Measurements from ENCODE around the gene ZNF57. TPM values are rescaled to one million over a fixed set of nuclear protein-coding genes. Genes with fewer than 3 reads are reported as not detected.

The ZNF57 gene
- total and polyA plus RNA-seq, 9 of the 15 experiments (the other 6 are each of a cell fraction or from before 2014, with no cell fraction given) = 3.9 to 13.5 (median 7.8) TPM

GRCh38 chr19:2944775-2945574 lies 44.2 kb downstream of the ZNF57 start, which contains the start of gene ZNF77 (continued):
- TF ChIP-seq ZNF79 (CRISPR knock-in tag; IDR thresholded peaks at IDR 0.05; ENCODE audit: low read depth) = 0 out of 2 replicates have a peak, but pooled peaks have one; percentile 41
- no peak for TF ChIP-seq TRIM25 (IDR thresholded peaks at IDR 0.05; ENCODE audit: borderline replicate concordance)
- peak; percentile 78; the same call in 1 of the 2 replicates for TF ChIP-seq STAT6 (CRISPR knock-in tag; IDR thresholded peaks at IDR 0.05)
- no peak for TF ChIP-seq ZNF398 (CRISPR knock-in tag; IDR thresholded peaks at IDR 0.05)
- peak; percentile 80 for TF ChIP-seq ATF1 (CRISPR knock-in tag; IDR thresholded peaks at IDR 0.05)
- TF ChIP-seq ATF1 (tag; IDR thresholded peaks at IDR 0.05) = peak; percentile 99
- no peak for TF ChIP-seq DLX4 (CRISPR knock-in tag; IDR thresholded peaks at IDR 0.05)
- no peak for TF ChIP-seq SMAD2 (IDR thresholded peaks at IDR 0.05; ENCODE audit: low read depth, low read length)
- peak; percentile 100 for TF ChIP-seq MBD2 (IDR thresholded peaks at IDR 0.05; ENCODE audit: borderline replicate concordance, low read depth)
- no peak for TF ChIP-seq PCBP2 (IDR thresholded peaks at IDR 0.05; ENCODE audit: low read depth, low read length, poor library complexity, severe bottlenecking)
- TF ChIP-seq HINFP (tag; conservative IDR thresholded peaks at IDR 0.05; ENCODE audit: low read depth) = no peak
- TF ChIP-seq E2F3 (CRISPR knock-in tag; IDR thresholded peaks at IDR 0.05) = peak; percentile 76; the same call in 1 of the 2 replicates
- TF ChIP-seq ZBTB12 (CRISPR knock-in tag; IDR thresholded peaks at IDR 0.05) = peak; percentile 90

Measured in K562 (cell line).